Prostate gland (tissue), 2 donors: ENCODE measurements around the gene KRTAP4-2.

ENCODE experiments used
- POLR2A ChIP-seq: fragments of 450-650 bp; IDR thresholded peaks from one replicate; pipeline ENCODE4 v1.6.1; 2016; ENCODE audit warnings: antibody characterized with exemption, mild to moderate bottlenecking
- TF ChIP-seq, protein P1 (sequence below), 4 experiments: fragments of 200-600 bp in 2 of 4; fragments of 450-650 bp in 2 of 4; sonication (generic) in 2 of 4; IDR thresholded peaks; 1 replicate in 3 of 4; 2 replicates in 1 of 4; pipeline ENCODE4 v1.5.1; 2016 to 2019; ENCODE audit warnings: antibody characterized with exemption in 4 of 4, mild to moderate bottlenecking in 2 of 4, moderate library complexity in 2 of 4

DNA sequence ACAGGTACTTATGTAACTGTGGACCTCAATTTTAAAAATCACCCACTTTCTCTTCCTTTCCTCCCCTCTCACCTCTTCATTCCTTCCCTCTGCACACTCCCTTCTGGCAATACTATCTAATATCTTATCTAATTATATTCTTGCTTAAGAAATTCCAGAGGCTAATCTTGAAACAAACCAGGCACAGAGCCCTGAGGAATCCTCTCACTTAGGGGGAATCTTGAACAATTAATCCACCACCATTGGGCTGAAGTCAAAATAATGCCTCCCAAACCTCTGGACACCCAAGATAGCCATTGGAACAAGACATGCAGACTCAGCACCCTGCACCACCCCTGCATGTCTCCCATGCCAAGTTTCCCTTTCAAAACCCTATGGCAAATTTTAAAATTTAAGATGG, 36.7 kb downstream of the KRTAP4-2 start:
- TF ChIP-seq, protein P1, sequence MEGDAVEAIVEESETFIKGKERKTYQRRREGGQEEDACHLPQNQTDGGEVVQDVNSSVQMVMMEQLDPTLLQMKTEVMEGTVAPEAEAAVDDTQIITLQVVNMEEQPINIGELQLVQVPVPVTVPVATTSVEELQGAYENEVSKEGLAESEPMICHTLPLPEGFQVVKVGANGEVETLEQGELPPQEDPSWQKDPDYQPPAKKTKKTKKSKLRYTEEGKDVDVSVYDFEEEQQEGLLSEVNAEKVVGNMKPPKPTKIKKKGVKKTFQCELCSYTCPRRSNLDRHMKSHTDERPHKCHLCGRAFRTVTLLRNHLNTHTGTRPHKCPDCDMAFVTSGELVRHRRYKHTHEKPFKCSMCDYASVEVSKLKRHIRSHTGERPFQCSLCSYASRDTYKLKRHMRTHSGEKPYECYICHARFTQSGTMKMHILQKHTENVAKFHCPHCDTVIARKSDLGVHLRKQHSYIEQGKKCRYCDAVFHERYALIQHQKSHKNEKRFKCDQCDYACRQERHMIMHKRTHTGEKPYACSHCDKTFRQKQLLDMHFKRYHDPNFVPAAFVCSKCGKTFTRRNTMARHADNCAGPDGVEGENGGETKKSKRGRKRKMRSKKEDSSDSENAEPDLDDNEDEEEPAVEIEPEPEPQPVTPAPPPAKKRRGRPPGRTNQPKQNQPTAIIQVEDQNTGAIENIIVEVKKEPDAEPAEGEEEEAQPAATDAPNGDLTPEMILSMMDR (IDR thresholded peaks at IDR 0.05), result no peak
- TF ChIP-seq POLR2A, result no peak
